WTC11 (cell line): ENCODE measurements around the gene SH3YL1. TPM values are rescaled to one million over a fixed set of nuclear protein-coding genes. Genes with fewer than 3 reads are reported as not detected.

ENCODE experiments used
- ATAC-seq: fragments of 200-7000 bp; cut with Tn5 transposase; 2 replicates; pipeline ENCODE4 v1.10.0; 2021; ENCODE audit warnings: mild to moderate bottlenecking, moderate library complexity
- CTCF ChIA-PET: fragments of 300-600 bp; sonication (Branson Sonifier 250); formaldehyde crosslinking; loops from one replicate; lab custom pipeline; 2021; ENCODE audit warnings: antibody characterized with exemption; lab: Charles Lee
- POLR2A ChIA-PET: fragments of 350-600 bp; sonication (Branson Sonifier 250); formaldehyde crosslinking; loops from one replicate; lab custom pipeline; 2021; ENCODE audit warnings: antibody characterized with exemption; lab: Charles Lee
- DNase-seq: peaks from one replicate; pipeline ENCODE4 v3.0.0; 2021; ENCODE audit warnings: low spot score
- H3K27ac Mint-ChIP-seq: 2 replicates; pipeline ENCODE4 v1.8.0; 2021; ENCODE audit warnings: mixed read lengths
- H3K27me3 Mint-ChIP-seq: 2 replicates; pipeline ENCODE4 v1.8.0; 2021; ENCODE audit warnings: low read depth, mild to moderate bottlenecking, moderate library complexity, mixed read lengths
- H3K36me3 Mint-ChIP-seq: 2 replicates; pipeline ENCODE4 v1.8.0; 2021; ENCODE audit warnings: mixed read lengths
- H3K4me1 Mint-ChIP-seq: 2 replicates; pipeline ENCODE4 v1.8.0; 2022; ENCODE audit warnings: mixed read lengths
- H3K4me3 Mint-ChIP-seq: 2 replicates; pipeline ENCODE4 v1.8.0; 2021; ENCODE audit warnings: mild to moderate bottlenecking, moderate library complexity, mixed read lengths
- H3K9me3 Mint-ChIP-seq: 2 replicates; pipeline ENCODE4 v1.8.0; 2021; ENCODE audit warnings: mixed read lengths
- AR ChIP-seq: fragments of 250-450 bp; sonication (Bioruptor Pico); IDR thresholded peaks from 2 replicates; pipeline ENCODE4 v1.9.0; 2021; ENCODE audit warnings: mild to moderate bottlenecking
- ATF2 ChIP-seq: sonication (generic); formaldehyde crosslinking; IDR thresholded peaks from 2 replicates; pipeline ENCODE4 v1.8.1; 2022; ENCODE audit warnings: low read depth, missing genetic modification reagents, borderline replicate concordance
- ATF6 ChIP-seq: sonication (generic); formaldehyde crosslinking; IDR thresholded peaks from 2 replicates; pipeline ENCODE4 v1.8.1; 2023; ENCODE audit warnings: mild to moderate bottlenecking, missing genetic modification reagents
- CBFB ChIP-seq: sonication (generic); formaldehyde crosslinking; IDR thresholded peaks from 2 replicates; pipeline ENCODE4 v1.8.1; 2022; ENCODE audit warnings: mild to moderate bottlenecking, low read depth, missing genetic modification reagents
- CREM ChIP-seq: sonication (generic); formaldehyde crosslinking; IDR thresholded peaks from 2 replicates; pipeline ENCODE4 v1.8.1; 2022; ENCODE audit warnings: mild to moderate bottlenecking, missing genetic modification reagents, moderate library complexity
- E2F1 ChIP-seq: sonication (generic); formaldehyde crosslinking; IDR thresholded peaks from 2 replicates; pipeline ENCODE4 v1.8.0; 2022; ENCODE audit warnings: mild to moderate bottlenecking, missing genetic modification reagents
- E2F4 ChIP-seq: sonication (generic); formaldehyde crosslinking; IDR thresholded peaks from 2 replicates; pipeline ENCODE4 v1.8.1; 2022; ENCODE audit warnings: low read depth, mild to moderate bottlenecking, moderate library complexity, missing genetic modification reagents, borderline replicate concordance
- ESRRA ChIP-seq: sonication (generic); formaldehyde crosslinking; IDR thresholded peaks from 2 replicates; pipeline ENCODE4 v1.8.1; 2022; ENCODE audit warnings: mild to moderate bottlenecking, missing genetic modification reagents, borderline replicate concordance
- ETV6 ChIP-seq: sonication (generic); formaldehyde crosslinking; IDR thresholded peaks from 2 replicates; pipeline ENCODE4 v1.8.1; 2022; ENCODE audit warnings: mild to moderate bottlenecking, missing genetic modification reagents
- GRHL2 ChIP-seq: fragments of 250-450 bp; sonication (Bioruptor Pico); IDR thresholded peaks from 2 replicates; pipeline ENCODE4 v1.8.0; 2022; ENCODE audit warnings: mild to moderate bottlenecking, moderate library complexity; ENCODE audit not compliant: insufficient replicate concordance, severe bottlenecking
- JUN ChIP-seq: sonication (generic); formaldehyde crosslinking; IDR thresholded peaks from 2 replicates; pipeline ENCODE4 v1.8.0; 2023; ENCODE audit warnings: mild to moderate bottlenecking, missing genetic modification reagents
- NFE2L1 ChIP-seq: sonication (generic); formaldehyde crosslinking; IDR thresholded peaks from 2 replicates; pipeline ENCODE4 v1.8.1; 2023; ENCODE audit warnings: missing genetic modification reagents
- PREB ChIP-seq: sonication (generic); formaldehyde crosslinking; IDR thresholded peaks from 2 replicates; pipeline ENCODE4 v1.8.1; 2022; ENCODE audit warnings: mild to moderate bottlenecking, missing genetic modification reagents, moderate library complexity, borderline replicate concordance
- PRRX2 ChIP-seq: fragments of 250-450 bp; sonication (Bioruptor Pico); IDR thresholded peaks from 2 replicates; pipeline ENCODE4 v1.8.0; 2021; ENCODE audit warnings: mild to moderate bottlenecking
- RORB ChIP-seq: fragments of 250-450 bp; sonication (Bioruptor Pico); IDR thresholded peaks from 2 replicates; pipeline ENCODE4 v1.9.0; 2021; ENCODE audit warnings: mild to moderate bottlenecking
- SMAD4 ChIP-seq: sonication (generic); formaldehyde crosslinking; IDR thresholded peaks from 2 replicates; pipeline ENCODE4 v1.8.0; 2022; ENCODE audit warnings: mild to moderate bottlenecking, missing genetic modification reagents
- ZNF121 ChIP-seq: sonication (generic); formaldehyde crosslinking; IDR thresholded peaks from 2 replicates; pipeline ENCODE4 v1.8.0; 2023; ENCODE audit warnings: missing genetic modification reagents
- ZNF232 ChIP-seq: sonication (generic); formaldehyde crosslinking; IDR thresholded peaks from 2 replicates; pipeline ENCODE4 v1.8.0; 2022; ENCODE audit warnings: mild to moderate bottlenecking, missing genetic modification reagents
- ZNF281 ChIP-seq: sonication (generic); formaldehyde crosslinking; IDR thresholded peaks from 2 replicates; pipeline ENCODE4 v1.8.0; 2023; ENCODE audit warnings: mild to moderate bottlenecking, missing genetic modification reagents
- ZNF317 ChIP-seq: sonication (generic); formaldehyde crosslinking; IDR thresholded peaks from 2 replicates; pipeline ENCODE4 v1.8.1; 2023; ENCODE audit warnings: low read depth, mild to moderate bottlenecking, moderate library complexity, missing genetic modification reagents, borderline replicate concordance
- ZNF416 ChIP-seq: fragments of 250-450 bp; sonication (Bioruptor Pico); IDR thresholded peaks from 2 replicates; pipeline ENCODE4 v1.9.0; 2021; ENCODE audit warnings: mild to moderate bottlenecking, inconsistent platforms
- ZNF671 ChIP-seq: fragments of 250-450 bp; sonication (Bioruptor Pico); IDR thresholded peaks from 2 replicates; pipeline ENCODE4 v1.8.0; 2021; ENCODE audit warnings: mild to moderate bottlenecking
- total RNA-seq: library from RNA; stranded (reverse); gene quantifications from 3 replicates; pipeline ENCODE4 v1.2.3, GENCODE V29; 2021

SH3YL1 gene
- total RNA-seq, 1 experiment from 2014 or later: 26.4 TPM

- DNase-seq (no peak), ATAC-seq (no peak)
- no peak overlapping the region for H3K4me3 Mint-ChIP-seq
- peaks cover 28% of the 10 kb centered on the region for H3K4me1 Mint-ChIP-seq
- CTCF ChIA-PET: interaction anchor here (1.3 kb wide), 1 partner anchor 23 kb away, joined by 3 read pairs; no protein-coding TSS in a partner anchor
- H3K36me3 Mint-ChIP-seq: peaks cover 23% of the 10 kb centered on the region
- TF ChIP-seq ZNF232 (CRISPR knock-in tag) (no peak), ZNF416 (no peak), CBFB (no peak), RORB (CRISPR knock-in tag) (no peak), AR (no peak), NFE2L1 (CRISPR knock-in tag) (no peak), GRHL2 (CRISPR knock-in tag) (no peak), ZNF281 (no peak), ZNF317 (CRISPR knock-in tag) (no peak), PREB (CRISPR knock-in tag) (no peak), ESRRA (CRISPR knock-in tag) (no peak), JUN (CRISPR knock-in tag) (no peak), ZNF121 (CRISPR knock-in tag) (no peak), ATF6 (no peak)
- TF ChIP-seq, all 79 proteins: peak for 0
- H3K27ac Mint-ChIP-seq: no peak overlapping the region; the same call in 1 of the 2 replicates
- H3K27me3 Mint-ChIP-seq: no peaks in the 10 kb centered on the region
- H3K9me3 Mint-ChIP-seq: no peaks in the 10 kb centered on the region
- POLR2A ChIA-PET: no interaction called here
Measured at GRCh38 chr2:271917-272316, 8.1 kb upstream of the SH3YL1 start.

- Mint-ChIP-seq H3K27me3 (no peaks in the 10 kb centered on the region), H3K9me3 (no peaks in the 10 kb centered on the region), H3K36me3 (peaks cover 14% of the 10 kb centered on the region), H3K27ac (peak overlapping the region; percentile 60), H3K4me3 (no peak overlapping the region), H3K4me1 (peaks cover 38% of the 10 kb centered on the region)
- ATAC-seq: no peak
- ChIA-PET CTCF (no interaction called here), POLR2A (interaction anchor here (1.2 kb wide), 1 partner anchor 15 kb away, joined by 3 read pairs; no protein-coding TSS in a partner anchor)
- no peak for DNase-seq
- TF ChIP-seq PRRX2 (CRISPR knock-in tag) (no peak), ATF2 (no peak), E2F1 (no peak), PREB (CRISPR knock-in tag) (no peak), CBFB (no peak), E2F4 (no peak), ETV6 (no peak), ESRRA (CRISPR knock-in tag) (no peak), SMAD4 (CRISPR knock-in tag) (no peak), CREM (no peak), ZNF671 (CRISPR knock-in tag) (no peak)
Measured at GRCh38 chr2:270861-271260, 7.0 kb upstream of the SH3YL1 start.
